ENCODE data around the gene C1R.

C1R gene

DNA sequence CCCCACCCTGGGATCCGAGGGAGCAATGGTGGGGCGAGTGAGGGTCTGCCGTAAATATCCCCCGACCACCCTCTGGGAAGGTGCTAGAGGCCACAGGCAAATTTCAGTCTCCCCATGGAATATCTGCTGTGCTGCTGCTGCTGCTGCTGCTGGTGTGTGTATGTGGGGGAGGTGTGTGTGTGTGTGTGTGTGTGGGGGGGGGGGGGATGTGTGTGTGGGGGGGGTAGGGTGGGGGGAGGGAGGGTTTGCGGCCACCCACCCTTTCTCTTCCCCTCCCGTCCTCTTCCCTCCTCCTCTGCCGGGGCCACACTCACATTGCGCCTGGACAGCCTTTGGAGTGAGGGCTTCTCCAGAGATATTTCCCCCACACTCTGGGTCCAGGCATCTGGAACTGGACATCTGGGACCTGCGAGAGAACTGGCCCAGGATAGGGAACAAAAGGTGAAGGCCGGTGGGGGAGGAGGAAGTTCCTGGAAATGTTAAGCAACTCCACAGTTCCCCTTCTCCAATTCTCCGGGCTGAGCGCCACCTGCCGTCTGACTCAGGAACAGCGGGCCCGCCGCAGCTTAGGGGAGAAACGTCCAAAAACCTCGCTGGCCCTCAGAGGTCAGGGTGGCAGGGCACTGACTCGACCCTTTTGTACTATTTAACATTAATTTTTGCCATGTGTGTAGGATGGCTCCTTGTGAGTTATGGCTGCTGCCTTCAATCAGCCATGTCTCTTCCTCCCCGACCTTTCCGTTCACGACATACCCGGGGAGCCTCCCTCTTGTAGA, 16.7 kb upstream of the C1R start, which contains the start of gene C1RL (continued):
- TF ChIP-seq, protein P1, sequence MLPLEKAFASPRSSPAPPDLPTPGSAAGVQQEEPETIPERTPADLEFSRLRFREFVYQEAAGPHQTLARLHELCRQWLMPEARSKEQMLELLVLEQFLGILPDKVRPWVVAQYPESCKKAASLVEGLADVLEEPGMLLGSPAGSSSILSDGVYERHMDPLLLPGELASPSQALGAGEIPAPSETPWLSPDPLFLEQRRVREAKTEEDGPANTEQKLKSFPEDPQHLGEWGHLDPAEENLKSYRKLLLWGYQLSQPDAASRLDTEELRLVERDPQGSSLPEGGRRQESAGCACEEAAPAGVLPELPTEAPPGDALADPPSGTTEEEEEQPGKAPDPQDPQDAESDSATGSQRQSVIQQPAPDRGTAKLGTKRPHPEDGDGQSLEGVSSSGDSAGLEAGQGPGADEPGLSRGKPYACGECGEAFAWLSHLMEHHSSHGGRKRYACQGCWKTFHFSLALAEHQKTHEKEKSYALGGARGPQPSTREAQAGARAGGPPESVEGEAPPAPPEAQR (tag by site-specific recombination; IDR thresholded peaks at IDR 0.05): no peak
- TF ChIP-seq ZNF791 (tag by site-specific recombination; IDR thresholded peaks at IDR 0.05): no peak
- TF ChIP-seq, protein P2, sequence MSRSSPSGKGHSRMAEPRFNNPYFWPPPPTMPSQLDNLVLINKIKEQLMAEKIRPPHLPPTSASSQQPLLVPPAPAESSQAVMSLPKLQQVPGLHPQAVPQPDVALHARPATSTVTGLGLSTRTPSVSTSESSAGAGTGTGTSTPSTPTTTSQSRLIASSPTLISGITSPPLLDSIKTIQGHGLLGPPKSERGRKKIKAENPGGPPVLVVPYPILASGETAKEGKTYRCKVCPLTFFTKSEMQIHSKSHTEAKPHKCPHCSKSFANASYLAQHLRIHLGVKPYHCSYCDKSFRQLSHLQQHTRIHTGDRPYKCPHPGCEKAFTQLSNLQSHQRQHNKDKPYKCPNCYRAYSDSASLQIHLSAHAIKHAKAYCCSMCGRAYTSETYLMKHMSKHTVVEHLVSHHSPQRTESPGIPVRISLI (tag by site-specific recombination; IDR thresholded peaks at IDR 0.05): no peak
- TF ChIP-seq BCL11B (tag by site-specific recombination; IDR thresholded peaks at IDR 0.05; ENCODE audit: low read depth): no peak
- TF ChIP-seq, protein P3, sequence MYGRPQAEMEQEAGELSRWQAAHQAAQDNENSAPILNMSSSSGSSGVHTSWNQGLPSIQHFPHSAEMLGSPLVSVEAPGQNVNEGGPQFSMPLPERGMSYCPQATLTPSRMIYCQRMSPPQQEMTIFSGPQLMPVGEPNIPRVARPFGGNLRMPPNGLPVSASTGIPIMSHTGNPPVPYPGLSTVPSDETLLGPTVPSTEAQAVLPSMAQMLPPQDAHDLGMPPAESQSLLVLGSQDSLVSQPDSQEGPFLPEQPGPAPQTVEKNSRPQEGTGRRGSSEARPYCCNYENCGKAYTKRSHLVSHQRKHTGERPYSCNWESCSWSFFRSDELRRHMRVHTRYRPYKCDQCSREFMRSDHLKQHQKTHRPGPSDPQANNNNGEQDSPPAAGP (tag by site-specific recombination; IDR thresholded peaks at IDR 0.05): no peak
- TF ChIP-seq ZNF266 (tag by site-specific recombination; IDR thresholded peaks at IDR 0.05; ENCODE audit: low read depth): no peak
- TF ChIP-seq ZNF549 (tag by site-specific recombination; IDR thresholded peaks at IDR 0.05): no peak
- TF ChIP-seq, protein P4, sequence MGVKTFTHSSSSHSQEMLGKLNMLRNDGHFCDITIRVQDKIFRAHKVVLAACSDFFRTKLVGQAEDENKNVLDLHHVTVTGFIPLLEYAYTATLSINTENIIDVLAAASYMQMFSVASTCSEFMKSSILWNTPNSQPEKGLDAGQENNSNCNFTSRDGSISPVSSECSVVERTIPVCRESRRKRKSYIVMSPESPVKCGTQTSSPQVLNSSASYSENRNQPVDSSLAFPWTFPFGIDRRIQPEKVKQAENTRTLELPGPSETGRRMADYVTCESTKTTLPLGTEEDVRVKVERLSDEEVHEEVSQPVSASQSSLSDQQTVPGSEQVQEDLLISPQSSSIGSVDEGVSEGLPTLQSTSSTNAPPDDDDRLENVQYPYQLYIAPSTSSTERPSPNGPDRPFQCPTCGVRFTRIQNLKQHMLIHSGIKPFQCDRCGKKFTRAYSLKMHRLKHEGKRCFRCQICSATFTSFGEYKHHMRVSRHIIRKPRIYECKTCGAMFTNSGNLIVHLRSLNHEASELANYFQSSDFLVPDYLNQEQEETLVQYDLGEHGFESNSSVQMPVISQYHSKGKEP (tag by site-specific recombination; IDR thresholded peaks at IDR 0.05): no peak
- TF ChIP-seq, protein P5, sequence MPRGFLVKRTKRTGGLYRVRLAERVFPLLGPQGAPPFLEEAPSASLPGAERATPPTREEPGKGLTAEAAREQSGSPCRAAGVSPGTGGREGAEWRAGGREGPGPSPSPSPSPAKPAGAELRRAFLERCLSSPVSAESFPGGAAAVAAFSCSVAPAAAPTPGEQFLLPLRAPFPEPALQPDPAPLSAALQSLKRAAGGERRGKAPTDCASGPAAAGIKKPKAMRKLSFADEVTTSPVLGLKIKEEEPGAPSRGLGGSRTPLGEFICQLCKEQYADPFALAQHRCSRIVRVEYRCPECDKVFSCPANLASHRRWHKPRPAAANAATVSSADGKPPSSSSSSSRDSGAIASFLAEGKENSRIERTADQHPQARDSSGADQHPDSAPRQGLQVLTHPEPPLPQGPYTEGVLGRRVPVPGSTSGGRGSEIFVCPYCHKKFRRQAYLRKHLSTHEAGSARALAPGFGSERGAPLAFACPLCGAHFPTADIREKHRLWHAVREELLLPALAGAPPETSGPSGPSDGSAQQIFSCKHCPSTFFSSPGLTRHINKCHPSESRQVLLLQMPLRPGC (tag by site-specific recombination; IDR thresholded peaks at IDR 0.05): no peak
- TF ChIP-seq ZFP69B (tag by site-specific recombination; IDR thresholded peaks at IDR 0.05): 0 out of 2 replicates have a peak, but pooled peaks have one; percentile 22
- TF ChIP-seq RBAK (tag by site-specific recombination; IDR thresholded peaks at IDR 0.05): no peak
- TF ChIP-seq ZNF274 (IDR thresholded peaks at IDR 0.05; ENCODE audit: low read length): no peak
- no peak for TF ChIP-seq ZNF274 (tag by site-specific recombination; IDR thresholded peaks at IDR 0.05; ENCODE audit: borderline replicate concordance)
- TF ChIP-seq, protein P6, sequence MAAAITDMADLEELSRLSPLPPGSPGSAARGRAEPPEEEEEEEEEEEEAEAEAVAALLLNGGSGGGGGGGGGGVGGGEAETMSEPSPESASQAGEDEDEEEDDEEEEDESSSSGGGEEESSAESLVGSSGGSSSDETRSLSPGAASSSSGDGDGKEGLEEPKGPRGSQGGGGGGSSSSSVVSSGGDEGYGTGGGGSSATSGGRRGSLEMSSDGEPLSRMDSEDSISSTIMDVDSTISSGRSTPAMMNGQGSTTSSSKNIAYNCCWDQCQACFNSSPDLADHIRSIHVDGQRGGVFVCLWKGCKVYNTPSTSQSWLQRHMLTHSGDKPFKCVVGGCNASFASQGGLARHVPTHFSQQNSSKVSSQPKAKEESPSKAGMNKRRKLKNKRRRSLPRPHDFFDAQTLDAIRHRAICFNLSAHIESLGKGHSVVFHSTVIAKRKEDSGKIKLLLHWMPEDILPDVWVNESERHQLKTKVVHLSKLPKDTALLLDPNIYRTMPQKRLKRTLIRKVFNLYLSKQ (tag by site-specific recombination; IDR thresholded peaks at IDR 0.05; ENCODE audit: borderline replicate concordance): no peak
- no peak for TF ChIP-seq ZBTB1 (tag by site-specific recombination; IDR thresholded peaks at IDR 0.05)
- no peak for TF ChIP-seq ZNF48 (tag by site-specific recombination; IDR thresholded peaks at IDR 0.05)
- no peak for TF ChIP-seq ZNF510 (tag by site-specific recombination; IDR thresholded peaks at IDR 0.05; ENCODE audit: insufficient replicate concordance)
- TF ChIP-seq ZNF354C (tag by site-specific recombination; IDR thresholded peaks at IDR 0.05; ENCODE audit: borderline replicate concordance, low read depth): no peak
- 0 out of 2 replicates have a peak, but pooled peaks have one; percentile 35 for TF ChIP-seq ZNF24 (tag by site-specific recombination; IDR thresholded peaks at IDR 0.05)
- no peak for TF ChIP-seq ZNF350 (tag by site-specific recombination; IDR thresholded peaks at IDR 0.05)
- no peak for TF ChIP-seq ZNF174 (tag by site-specific recombination; IDR thresholded peaks at IDR 0.05)
- TF ChIP-seq ZNF624 (tag by site-specific recombination; IDR thresholded peaks at IDR 0.05): no peak
- TF ChIP-seq, protein P7, sequence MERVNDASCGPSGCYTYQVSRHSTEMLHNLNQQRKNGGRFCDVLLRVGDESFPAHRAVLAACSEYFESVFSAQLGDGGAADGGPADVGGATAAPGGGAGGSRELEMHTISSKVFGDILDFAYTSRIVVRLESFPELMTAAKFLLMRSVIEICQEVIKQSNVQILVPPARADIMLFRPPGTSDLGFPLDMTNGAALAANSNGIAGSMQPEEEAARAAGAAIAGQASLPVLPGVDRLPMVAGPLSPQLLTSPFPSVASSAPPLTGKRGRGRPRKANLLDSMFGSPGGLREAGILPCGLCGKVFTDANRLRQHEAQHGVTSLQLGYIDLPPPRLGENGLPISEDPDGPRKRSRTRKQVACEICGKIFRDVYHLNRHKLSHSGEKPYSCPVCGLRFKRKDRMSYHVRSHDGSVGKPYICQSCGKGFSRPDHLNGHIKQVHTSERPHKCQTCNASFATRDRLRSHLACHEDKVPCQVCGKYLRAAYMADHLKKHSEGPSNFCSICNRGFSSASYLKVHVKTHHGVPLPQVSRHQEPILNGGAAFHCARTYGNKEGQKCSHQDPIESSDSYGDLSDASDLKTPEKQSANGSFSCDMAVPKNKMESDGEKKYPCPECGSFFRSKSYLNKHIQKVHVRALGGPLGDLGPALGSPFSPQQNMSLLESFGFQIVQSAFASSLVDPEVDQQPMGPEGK (tag by site-specific recombination; IDR thresholded peaks at IDR 0.05): peak; percentile 57
- TF ChIP-seq GLIS1 (tag by site-specific recombination; IDR thresholded peaks at IDR 0.05): 0 out of 2 replicates have a peak, but pooled peaks have one; percentile 5
- TF ChIP-seq, protein P8, sequence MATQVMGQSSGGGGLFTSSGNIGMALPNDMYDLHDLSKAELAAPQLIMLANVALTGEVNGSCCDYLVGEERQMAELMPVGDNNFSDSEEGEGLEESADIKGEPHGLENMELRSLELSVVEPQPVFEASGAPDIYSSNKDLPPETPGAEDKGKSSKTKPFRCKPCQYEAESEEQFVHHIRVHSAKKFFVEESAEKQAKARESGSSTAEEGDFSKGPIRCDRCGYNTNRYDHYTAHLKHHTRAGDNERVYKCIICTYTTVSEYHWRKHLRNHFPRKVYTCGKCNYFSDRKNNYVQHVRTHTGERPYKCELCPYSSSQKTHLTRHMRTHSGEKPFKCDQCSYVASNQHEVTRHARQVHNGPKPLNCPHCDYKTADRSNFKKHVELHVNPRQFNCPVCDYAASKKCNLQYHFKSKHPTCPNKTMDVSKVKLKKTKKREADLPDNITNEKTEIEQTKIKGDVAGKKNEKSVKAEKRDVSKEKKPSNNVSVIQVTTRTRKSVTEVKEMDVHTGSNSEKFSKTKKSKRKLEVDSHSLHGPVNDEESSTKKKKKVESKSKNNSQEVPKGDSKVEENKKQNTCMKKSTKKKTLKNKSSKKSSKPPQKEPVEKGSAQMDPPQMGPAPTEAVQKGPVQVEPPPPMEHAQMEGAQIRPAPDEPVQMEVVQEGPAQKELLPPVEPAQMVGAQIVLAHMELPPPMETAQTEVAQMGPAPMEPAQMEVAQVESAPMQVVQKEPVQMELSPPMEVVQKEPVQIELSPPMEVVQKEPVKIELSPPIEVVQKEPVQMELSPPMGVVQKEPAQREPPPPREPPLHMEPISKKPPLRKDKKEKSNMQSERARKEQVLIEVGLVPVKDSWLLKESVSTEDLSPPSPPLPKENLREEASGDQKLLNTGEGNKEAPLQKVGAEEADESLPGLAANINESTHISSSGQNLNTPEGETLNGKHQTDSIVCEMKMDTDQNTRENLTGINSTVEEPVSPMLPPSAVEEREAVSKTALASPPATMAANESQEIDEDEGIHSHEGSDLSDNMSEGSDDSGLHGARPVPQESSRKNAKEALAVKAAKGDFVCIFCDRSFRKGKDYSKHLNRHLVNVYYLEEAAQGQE (tag by site-specific recombination; IDR thresholded peaks at IDR 0.05): no peak
